ENCODE data around the gene PFN4. TPM values are rescaled to one million over a fixed set of nuclear protein-coding genes. Genes with fewer than 3 reads are reported as not detected.
"Not testable (repeated sequence)": the region's sequence is repeated elsewhere in the genome, so short reads cannot be mapped to it uniquely, and the experiment has no call there.

Gene PFN4, protein sequence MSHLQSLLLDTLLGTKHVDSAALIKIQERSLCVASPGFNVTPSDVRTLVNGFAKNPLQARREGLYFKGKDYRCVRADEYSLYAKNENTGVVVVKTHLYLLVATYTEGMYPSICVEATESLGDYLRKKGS
- 0.29 TPM in 1 of 2 replicates, not detected in the other for total RNA-seq

DNA sequence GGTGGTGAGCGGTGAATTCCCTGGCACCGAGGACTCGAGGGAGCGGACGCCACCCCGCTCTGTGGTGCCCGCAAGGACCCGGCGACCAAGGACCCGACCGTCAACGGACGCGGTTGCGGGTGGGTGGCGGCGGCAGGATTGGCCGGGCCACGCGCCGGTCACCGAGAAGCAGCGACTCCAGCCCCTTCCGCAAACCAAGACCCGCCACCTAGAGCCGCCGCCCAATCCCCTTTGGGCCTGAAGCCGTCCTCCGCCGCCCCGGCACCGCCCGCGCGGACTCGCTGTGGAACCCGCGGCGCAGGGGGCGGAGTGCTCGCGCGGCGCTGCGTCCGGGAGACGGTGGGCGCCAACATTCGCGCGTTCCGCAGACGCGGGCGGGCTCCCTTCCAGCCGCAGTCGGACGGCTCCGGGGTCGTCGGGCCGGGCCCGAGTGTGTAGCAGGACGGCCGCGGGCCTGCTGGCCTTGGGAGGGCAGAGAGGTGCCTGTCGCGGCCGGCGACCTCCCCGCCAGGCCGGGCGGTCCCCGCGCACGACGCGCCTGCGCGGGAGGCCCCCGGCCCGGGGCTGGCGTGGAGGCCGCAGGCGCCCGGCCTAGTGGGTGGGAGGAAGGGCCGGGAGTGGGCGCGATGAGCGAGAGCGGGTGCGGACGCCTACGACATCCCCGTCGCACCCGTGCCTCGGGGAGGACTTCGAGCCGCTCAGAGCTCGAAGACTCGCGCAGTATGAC is at the start of gene PFN4, which contains the start of gene FAM228B:
Gene PFN4 (minus strand): TSS at position 140 of the 727 bp plus-strand sequence. CDS start 799 bp downstream, outside the sequence.
Gene FAM228B (plus strand): TSS at position 275 of the 727 bp plus-strand sequence. CDS start 893 bp downstream, outside the sequence.
- intact Hi-C loops (cut with micrococcal nuclease) = loop anchor here (1.0 to 2.0 kb wide), 3 partner anchors 39 to 77 kb away; partner anchors contain the start of genes SF3B6, TP53I3 and WDCP

DNA sequence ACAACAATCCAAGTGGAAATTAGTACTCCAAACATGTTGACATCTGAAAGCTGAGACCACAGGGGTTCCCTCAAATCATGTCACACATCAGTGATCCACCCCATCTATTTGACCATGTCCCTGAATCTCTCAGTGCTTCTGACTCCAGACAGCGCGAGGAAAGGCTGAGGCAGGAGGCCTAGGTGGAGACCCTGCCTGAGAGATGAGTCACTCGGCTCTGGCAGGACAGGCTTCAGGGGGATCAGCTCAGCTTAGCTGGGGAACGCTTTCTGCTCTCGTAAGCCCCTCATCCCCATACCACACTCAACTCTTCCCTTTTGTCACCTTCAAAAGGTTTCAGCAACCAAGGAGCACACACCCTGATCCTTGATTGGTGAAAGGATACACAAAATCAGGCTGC is 45.9 kb upstream of the PFN4 start:
- intact Hi-C loops (cut with micrococcal nuclease) = no loop called here

DNA sequence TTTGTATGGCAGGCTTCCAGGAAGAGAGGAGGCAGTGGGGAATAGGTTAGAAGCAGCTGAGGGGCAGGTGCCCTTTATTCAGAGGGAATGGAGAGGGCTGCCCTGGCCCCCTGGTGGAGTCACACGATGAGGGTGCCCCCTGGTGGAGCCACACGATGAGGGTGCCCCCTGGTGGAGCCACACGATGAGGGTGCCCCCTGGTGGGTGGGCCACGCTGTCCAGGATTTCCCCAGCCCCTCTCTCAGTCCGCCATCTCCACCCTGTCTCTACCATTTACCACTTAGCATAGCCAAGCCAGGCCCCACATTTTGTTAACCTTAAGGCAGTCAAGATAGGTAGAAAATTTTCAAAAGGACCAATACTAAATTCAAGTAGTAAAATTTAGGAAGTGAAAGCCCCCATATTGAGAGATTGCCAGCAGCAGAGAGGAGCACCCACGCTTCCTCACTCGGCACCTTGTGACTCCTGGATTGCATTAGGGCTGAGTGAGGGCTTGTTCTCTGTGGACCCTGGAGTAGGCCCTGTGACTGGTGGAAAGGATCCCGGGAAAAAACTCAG is 41.4 kb upstream of the PFN4 start:
- intact Hi-C loops (cut with micrococcal nuclease) = loop anchor here (1.0 to 2.0 kb wide), 3 partner anchors 176 to 340 kb away; partner anchors contain the start of gene ATAD2B

DNA sequence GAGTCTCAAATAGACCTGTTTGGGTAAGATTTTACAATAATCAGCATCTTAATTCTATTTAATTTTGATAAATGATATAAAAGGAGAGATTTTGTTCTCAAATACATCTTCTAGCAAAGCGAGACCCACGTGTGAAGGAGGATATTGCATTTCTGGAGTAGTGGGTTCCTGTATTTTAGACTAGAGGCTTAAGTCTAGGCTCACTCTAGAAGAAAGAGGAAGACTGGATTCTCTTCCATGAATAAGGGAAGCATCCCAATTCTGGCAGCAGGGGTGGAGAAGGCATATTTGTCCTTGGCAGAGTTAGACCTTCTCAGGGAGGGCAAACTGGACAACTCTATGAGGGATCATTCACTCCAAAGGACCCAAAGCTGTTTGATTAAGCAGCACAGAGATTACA is 40.5 kb upstream of the PFN4 start:
- intact Hi-C loops (cut with micrococcal nuclease) = no loop called here

DNA sequence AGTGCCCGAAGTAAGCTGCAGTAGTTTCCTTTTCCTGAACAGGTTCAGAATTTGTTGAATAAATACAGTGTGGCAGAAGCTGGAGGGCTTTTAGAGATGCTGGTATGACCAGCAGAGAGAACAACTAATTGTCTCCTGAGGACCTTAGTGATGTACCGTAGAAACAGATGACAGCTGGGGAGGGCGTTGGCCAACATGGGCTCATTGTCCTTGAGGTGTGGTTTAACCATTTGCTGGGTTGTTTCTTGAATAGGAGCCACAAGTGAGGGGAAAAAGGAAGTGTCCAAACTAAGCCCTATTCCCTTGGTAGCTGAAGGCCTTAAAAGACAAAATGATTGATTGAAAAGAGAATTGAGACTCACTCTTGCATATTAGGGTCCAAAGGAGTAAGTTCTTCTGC is 40.1 kb upstream of the PFN4 start:
- intact Hi-C loops (cut with micrococcal nuclease) = no loop called here

DNA sequence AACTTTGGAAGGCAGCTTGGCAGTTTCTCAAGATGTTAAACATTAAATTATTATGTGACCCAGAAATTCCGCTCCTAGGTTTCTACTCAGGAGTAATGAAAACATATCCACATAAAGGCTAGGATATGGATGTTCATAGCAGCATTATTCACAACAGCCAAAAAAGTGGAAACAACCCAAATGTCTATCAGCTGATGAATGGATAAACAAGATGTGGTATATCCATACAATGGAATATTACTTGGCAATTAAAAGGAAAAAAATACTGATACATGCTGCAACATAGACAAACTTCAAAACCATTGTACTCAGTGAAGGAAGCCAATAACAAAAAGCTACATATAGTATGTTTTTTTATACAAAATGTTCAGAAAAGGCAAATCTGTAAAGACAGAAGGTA is 39.4 kb upstream of the PFN4 start:
- intact Hi-C loops (cut with micrococcal nuclease) = no loop called here

DNA sequence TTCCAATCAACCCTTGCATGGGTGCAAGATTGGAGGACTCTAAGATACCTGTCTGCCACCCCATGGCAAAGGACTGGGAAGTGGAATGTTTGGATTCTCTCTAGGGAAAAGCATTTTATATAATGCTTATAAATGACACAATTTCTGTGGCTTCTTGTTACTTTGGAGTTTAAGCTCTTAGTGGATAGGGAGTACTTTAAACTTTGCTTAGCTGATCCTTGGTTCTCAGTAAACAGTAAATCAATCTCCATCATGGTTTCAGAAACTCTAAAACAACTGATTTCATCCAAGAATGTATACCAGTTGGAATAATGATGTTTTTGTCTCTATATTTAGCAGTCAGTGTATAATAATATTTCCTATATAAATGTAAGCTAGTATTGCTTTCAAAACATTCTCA is 37.6 kb upstream of the PFN4 start:
- intact Hi-C loops (cut with micrococcal nuclease) = no loop called here

DNA sequence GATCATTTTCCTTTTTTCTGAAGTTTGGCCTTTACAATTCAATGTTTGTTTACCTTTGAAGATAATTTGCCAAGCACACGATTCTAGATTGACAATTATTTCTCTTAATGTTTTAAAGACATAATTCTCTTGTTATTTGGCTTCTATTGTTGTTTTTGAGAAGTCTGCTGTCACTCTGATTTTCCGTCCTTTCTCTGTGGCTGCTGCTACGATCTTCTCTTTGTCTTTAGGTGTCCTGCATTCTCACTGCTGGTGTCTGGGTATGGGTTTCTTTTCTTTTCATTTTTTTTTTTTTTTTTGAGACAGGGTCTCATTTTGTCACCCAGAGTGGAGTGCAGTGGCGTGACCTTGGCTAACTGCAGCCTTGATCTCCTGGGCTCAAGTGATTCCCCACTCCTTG is 36.6 kb upstream of the PFN4 start:
- intact Hi-C loops (cut with micrococcal nuclease) = no loop called here

DNA sequence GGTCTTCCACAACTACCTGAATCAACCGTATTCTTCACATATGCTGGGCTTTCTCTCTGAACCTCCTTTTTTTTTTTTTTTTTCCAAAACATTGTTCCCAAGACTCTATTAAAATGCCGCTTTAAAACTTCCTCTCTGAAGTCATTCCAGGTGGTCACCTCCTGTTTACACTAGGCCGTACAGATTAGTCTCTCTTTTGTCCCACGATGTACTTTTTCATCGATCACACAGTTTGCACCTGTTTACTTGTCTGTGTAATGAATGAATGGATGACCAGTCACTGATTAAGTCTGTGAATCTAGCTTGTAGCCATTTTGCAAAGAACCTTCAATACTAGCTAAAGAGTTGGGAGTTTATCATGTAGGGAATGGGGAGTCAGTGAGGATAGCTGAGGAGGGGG is 35.0 kb upstream of the PFN4 start:
- intact Hi-C loops (cut with micrococcal nuclease) = no loop called here

DNA sequence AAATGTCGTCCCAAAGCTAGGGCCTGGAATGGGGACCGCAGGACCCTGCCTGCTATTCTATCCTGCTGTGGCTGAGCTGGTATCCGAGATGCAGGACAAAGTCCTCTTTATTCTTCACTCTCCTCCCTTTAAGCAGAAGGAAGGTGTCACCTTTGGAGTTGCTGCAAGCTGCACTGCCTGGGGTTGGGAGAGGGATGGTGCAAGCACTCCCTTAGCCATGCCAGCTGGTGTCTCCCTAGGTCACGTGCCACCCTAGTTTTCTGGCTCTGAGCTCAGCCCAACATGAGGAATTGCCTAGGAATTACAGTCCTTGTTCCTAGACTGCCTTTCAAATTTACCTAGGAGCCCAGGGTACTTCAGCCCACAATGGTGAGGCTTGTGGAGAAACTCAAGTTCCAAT is 30.3 kb upstream of the PFN4 start:
- intact Hi-C loops (cut with micrococcal nuclease) = no loop called here

DNA sequence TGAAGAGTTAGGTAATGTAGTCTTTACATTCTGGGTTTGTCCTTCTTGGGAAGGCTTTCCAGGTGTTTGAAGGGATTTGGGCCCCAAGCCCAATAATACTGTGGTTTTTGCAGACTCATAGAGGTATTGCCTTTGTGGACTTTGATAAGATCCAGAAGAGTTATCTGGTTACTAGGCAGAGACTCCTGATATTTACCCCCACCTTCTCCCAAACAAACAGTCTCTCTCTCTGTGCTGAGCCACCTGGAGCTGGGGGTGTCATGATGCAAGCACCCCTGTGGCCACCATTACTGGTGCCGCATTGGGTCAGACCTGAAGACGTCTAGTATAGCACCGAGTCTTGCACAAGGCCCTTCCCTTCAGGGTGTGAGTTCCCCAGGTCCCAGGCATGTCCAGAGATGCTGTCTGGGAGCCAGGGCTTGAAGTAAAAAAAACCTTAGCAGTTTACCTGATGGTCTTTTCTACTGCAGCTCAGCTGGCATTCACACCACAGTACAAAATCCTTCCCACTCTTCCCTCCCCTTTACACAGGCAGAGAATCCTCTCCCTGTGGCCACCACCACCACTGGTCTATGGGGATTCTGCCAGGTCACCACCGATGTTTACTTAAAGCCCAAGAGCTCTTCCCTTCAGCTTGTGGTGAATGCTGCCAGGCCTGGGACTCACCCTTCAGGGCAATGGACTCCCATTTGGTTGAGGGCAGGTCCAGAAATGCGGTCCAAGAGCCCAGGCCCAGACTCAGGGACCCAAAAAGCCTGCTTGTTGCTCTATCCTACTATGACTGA is 29.5 kb upstream of the PFN4 start:
- intact Hi-C loops (cut with micrococcal nuclease) = no loop called here

DNA sequence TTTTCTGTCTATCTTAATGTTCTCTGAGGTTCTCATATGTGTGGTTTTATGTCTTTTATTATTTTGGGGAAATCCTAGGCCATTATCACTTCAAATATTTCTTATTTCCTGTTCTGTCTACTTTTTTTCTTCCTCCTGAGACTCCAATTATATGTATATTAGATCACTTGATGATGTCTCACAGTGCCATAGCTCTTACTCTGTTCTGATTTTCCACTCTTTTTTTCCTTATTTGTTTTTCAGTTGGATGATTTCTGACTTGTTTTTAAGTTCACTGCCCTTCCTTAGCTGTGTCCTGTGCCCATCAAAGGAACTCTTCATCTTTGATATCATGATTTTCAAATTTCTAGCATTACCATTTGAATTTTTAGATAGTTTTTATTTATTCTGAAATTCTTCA is 24.2 kb upstream of the PFN4 start:
- intact Hi-C loops (cut with micrococcal nuclease) = no loop called here

DNA sequence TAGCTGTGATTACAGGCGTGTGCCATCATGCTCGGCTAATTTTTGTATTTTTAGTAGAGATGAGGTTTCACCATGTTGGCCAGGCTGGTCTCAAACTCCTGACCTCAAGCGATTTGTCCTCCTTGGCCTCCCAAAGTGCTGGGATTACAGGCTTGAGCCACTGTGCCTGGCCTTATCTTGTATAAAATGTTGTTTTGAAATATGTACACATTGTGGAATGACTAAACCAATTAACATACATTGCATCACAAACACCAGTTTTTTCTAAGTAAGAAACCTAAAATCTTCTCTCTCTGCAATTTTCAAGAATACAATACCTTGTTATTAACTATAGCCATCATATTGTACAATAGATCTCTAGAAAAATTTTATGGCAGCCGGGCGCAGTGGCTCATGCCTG is 17.2 kb upstream of the PFN4 start:
- intact Hi-C loops (cut with micrococcal nuclease) = not testable (repeated sequence)

DNA sequence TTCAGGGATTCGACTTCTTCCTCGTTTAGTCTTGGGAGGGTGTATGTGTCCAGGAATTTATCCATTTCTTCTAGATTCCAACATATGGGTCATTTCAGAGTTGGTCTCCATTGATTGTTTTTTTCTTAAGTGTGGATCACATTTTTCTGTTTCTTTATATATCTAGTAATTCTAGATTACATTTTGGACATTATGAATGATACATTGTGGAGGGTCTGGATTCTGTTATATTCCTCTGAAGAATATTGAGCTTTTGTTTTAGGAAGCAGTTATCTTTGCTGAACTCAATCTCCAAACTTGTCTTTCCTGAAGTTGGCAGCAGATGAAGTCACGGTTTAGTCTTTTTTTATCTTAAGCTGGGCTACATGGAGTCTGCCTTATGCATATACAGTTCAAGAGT is 9.4 kb upstream of the PFN4 start:
- intact Hi-C loops (cut with micrococcal nuclease) = no loop called here

DNA sequence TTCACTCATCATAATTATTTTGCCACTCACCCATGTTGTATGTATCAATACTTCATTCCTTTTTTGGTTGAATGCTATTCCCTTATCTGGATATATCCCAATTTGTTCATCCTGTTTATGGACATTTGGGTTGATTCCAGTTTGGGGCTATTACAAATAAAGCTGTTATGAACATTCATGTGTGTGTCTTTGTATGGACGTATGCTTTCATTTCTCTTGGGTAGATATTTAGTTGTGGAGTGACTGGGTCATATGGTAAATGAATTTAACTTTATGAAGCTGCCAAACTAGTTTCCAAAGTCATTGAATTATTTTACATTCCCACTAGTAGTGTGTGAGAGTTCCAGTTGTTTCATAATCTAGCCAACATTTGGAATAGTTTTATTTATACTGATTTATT is 2.8 kb upstream of the PFN4 start:
- intact Hi-C loops (cut with micrococcal nuclease) = loop anchor here (2.0 kb wide), 1 partner anchor 199 kb away; the partner anchor contains the start of gene ATAD2B

DNA sequence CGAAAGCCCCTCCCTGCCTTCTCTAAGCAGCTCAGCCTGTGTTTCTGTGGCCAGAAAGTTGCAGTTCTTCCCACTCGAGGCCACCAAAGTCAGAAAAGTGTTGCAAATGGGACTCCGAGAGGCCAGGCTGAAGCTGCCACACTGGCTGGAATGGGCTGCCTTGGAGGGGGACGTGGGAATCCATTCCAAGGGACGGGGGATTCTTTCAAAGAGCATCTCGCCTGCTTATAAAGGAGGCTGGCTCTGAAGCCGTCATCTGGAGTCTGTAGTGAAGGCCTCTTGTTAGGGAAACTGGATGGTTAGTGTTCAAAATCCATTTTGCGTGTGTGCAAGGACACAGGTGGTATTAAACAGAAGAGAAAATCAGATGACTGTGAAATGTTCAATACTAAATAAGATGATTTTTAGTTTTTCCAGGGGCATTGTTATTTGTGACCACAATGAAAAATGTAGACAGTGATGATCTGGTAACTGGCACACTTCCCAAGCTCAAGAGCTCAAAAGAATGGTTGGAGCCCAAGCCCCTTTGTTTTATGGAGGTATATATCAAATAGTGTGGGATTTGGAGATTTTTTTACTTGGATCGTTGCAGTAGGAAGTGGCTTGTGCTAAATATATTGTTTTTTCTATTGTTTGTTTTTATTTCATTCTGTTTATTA is 917 bp upstream of the PFN4 start:
- intact Hi-C loops (cut with micrococcal nuclease) = loop anchor here (1.0 to 2.0 kb wide), 4 partner anchors 39 to 197 kb away; partner anchors contain the start of genes ATAD2B, SF3B6, TP53I3 and WDCP

DNA sequence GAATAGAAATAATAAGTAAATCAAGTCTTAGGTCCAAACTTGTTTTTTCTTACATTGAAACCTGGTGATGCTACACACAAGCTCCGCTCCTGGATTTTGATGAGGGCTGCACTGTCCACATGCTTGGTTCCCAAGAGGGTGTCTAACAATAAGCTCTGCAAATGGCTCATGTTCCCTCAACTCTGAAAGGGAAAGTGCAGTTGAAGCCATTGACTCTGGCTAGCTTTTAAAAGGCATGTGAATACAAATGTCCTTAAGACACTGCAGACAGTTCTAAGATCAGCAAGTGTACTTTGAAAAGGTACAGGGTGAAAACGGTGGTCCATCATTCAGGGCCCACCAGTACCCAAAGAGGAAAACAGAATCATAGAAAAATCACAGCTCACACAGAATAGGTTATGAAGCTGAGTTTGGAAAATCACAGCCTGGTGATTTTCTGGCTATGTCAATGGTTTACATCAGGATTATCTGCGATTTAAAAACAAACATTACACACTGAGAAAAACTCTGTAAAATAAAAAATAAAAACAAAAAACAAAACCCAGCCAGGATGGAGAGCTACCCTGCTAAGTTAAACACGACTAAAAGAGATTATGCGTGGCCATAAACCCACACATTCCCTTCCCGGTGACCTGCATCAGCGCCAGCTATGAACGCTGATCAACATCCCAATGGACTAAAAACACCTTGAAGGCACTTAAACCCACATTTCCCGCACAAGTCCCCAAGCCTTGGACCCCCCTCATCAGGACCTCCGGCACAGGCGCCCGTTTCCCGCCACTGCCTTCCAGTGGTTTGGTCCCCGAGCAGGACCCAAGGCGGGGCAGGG is 554 bp downstream of the PFN4 start:
- intact Hi-C loops (cut with micrococcal nuclease) = loop anchor here (1.0 to 2.0 kb wide), 4 partner anchors 38 to 184 kb away; partner anchors contain the start of genes SF3B6, TP53I3 and WDCP

DNA sequence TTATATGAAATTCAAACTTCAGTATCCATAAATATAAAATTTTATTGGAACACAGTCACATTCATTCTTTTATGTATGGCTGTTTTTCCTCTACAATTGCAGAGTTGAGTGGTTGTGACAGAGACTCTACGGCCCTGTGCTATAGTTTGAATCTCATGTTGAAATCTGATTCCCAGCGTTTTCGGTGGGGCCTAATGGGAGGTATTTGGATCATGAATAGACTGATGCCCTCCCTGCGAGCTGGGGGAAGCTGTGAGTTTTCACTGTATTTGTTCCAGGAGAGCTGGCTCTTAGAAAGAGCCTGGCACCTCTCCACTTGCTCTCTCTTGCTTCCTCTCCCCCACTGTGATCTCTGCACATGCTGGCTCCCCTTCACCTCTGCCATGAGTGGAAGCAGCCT is 1.7 kb downstream of the PFN4 start:
- intact Hi-C loops (cut with micrococcal nuclease) = no loop called here

DNA sequence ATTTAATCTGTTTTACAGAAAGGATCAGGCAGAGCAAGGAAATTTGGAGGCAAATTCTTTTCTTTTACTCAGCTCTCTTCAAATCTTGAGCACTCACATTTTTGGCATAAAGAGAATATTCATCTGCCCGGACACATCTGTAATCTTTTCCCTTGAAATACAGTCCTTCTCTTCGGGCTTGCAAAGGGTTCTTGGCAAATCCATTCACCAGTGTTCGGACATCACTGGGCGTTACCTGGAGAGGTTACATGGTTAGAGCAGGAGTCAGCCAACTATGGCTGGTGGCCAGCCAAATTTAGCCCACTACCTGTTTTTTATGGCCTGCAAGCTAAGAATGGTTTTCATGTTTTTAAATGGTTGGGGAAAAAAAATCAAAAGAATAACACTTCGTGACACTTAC is 2.1 kb downstream of the PFN4 start:
- intact Hi-C loops (cut with micrococcal nuclease) = no loop called here

DNA sequence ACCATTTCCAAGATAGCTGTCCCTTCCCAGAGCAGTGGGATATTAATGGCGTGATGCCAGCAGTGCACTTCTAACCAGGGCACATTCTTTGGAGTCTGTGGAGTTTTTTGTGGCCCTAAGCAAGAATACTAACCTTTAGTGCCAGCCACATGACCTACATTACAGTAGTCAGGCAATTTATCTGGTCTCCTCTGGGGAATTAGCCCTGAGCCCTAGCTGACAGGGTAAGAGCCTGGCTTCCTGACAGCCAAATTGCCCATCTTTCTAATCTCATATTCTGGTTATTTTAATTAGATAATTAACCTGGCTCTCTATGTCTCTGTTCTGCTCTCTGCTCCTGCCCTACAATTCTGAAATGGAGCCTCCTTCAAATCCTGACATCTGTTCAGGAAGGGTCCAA is 5.2 kb downstream of the PFN4 start:
- intact Hi-C loops (cut with micrococcal nuclease) = no loop called here

All from T-helper 1 cell treated with Interleukin-12 subunit alpha and Interleukin-12 subunit beta and Interleukin-4 antibody, amounts not matched to agents 30 ng/mL and 1 ng/mL, for 36 hours (primary cell).